GM19372 (cell line): Measurements from ENCODE around the gene ATP9A.

ENCODE experiments used
- ATAC-seq: cut with Tn5 transposase; IDR thresholded peaks from one replicate; pipeline ENCODE4 v1.9.1; 2021; ENCODE audit warnings: mild to moderate bottlenecking, low read depth, moderate library complexity; ENCODE audit not compliant: unreplicated experiment

ATP9A gene

GRCh38 chr20:51563174-51563485, 205.1 kb downstream of the ATP9A start:
- ATAC-seq, result no peak

- ATAC-seq, result no peak
These were observed 205.6 kb downstream of the ATP9A start for GRCh38 chr20:51562332-51563173.

- no peak for ATAC-seq
These were observed 206.2 kb downstream of the ATP9A start for GRCh38 chr20:51562027-51562331.

- ATAC-seq, result no peak
These were observed 207.5 kb downstream of the ATP9A start for GRCh38 chr20:51560550-51561307.

GRCh38 chr20:51560042-51560441, 208.1 kb downstream of the ATP9A start:
- ATAC-seq, result no peak

- no peak for ATAC-seq
These were observed 213.5 kb downstream of the ATP9A start for GRCh38 chr20:51554538-51555165.

GRCh38 chr20:51553897-51554486, 214.2 kb downstream of the ATP9A start:
- no peak for ATAC-seq

GRCh38 chr20:51551186-51551585, 217.0 kb downstream of the ATP9A start:
- no peak for ATAC-seq

GRCh38 chr20:51549474-51549873, 218.7 kb downstream of the ATP9A start:
- ATAC-seq, result no peak

- ATAC-seq, result no peak
These were observed 220.2 kb downstream of the ATP9A start for GRCh38 chr20:51547951-51548350.
